H4 (cell line): ENCODE results near the gene ODAD3. TPM values are rescaled to one million over a fixed set of nuclear protein-coding genes. Genes with fewer than 3 reads are reported as not detected.
"Not testable (repeated sequence)": the region's sequence is repeated elsewhere in the genome, so short reads cannot be mapped to it uniquely, and the experiment has no call there.

Source experiments
- DNase-seq: peaks from one replicate; pipeline ENCODE4 v3.0.0-alpha.2; 2015; ENCODE audit warnings: low spot score
- total RNA-seq: library from RNA; depleted of rRNA; stranded (reverse); fragments of >200 nt; shearing (Covaris generic); gene quantifications from 2 replicates; pipeline ENCODE4 v1.2.3, GENCODE V29; 2014; rRNA removed

The ODAD3 gene
- 0.99 and 1.7 TPM in 2 replicates for total RNA-seq

- peak; percentile 99 for DNase-seq
Observed at GRCh38 chr19:11435057-11435832, at the start of gene ODAD3, which contains the start of gene PRKCSH. TSS of gene ODAD3 (minus strand) at chr19:11435121. CDS start at chr19:11435016, 105 bp downstream. TSS of gene PRKCSH (plus strand) at chr19:11435635. CDS start at chr19:11436118, 483 bp downstream.

- DNase-seq, result no peak
Observed at GRCh38 chr19:11483366-11484111, 48.6 kb upstream of the ODAD3 start.

- DNase-seq, result peak; percentile 81
Observed at GRCh38 chr19:11482384-11483050, 47.6 kb upstream of the ODAD3 start.

- DNase-seq, result peak; percentile 83
Observed at GRCh38 chr19:11481534-11482383, 46.8 kb upstream of the ODAD3 start.

- DNase-seq, result no peak
Observed at GRCh38 chr19:11480715-11481533, 46.0 kb upstream of the ODAD3 start, which contains the start of gene ELAVL3. TSS of gene ELAVL3 (minus strand) at chr19:11481046. CDS start at chr19:11480608, 438 bp downstream.

- DNase-seq, result no peak
Observed at GRCh38 chr19:11479898-11480714, 45.2 kb upstream of the ODAD3 start.

GRCh38 chr19:11479090-11479897 is 44.4 kb upstream of the ODAD3 start:
- no peak for DNase-seq

GRCh38 chr19:11478167-11479089 is 43.5 kb upstream of the ODAD3 start:
- no peak for DNase-seq

- DNase-seq, result no peak
Observed at GRCh38 chr19:11475861-11476260, 40.9 kb upstream of the ODAD3 start.

- DNase-seq, result not testable (repeated sequence)
Observed at GRCh38 chr19:11475343-11475742, 40.4 kb upstream of the ODAD3 start.

- DNase-seq, result no peak
Observed at GRCh38 chr19:11473725-11474124, 38.8 kb upstream of the ODAD3 start.

- DNase-seq, result not testable (repeated sequence)
Observed at GRCh38 chr19:11468266-11468845, 33.4 kb upstream of the ODAD3 start.

GRCh38 chr19:11465600-11465999 is 30.7 kb upstream of the ODAD3 start:
- no peak for DNase-seq

- DNase-seq, result no peak
Observed at GRCh38 chr19:11464333-11465265, 29.7 kb upstream of the ODAD3 start.

- DNase-seq, result no peak
Observed at GRCh38 chr19:11463391-11463790, 28.5 kb upstream of the ODAD3 start.

- DNase-seq, result no peak
Observed at GRCh38 chr19:11461453-11461852, 26.5 kb upstream of the ODAD3 start.
